ENCODE results near the gene C14orf180. TPM values are rescaled to one million over a fixed set of nuclear protein-coding genes. Genes with fewer than 3 reads are reported as not detected.

The C14orf180 gene
- total RNA-seq, 1 experiment from 2014 or later, result not detected

- CTCF ChIA-PET, result no interaction called here
- DNase-seq (ENCODE audit: low spot score), result no peak
- Mint-ChIP-seq H3K4me1 (peaks cover 10% of the 10 kb centered on the region), H3K27ac (no peak overlapping the region), H3K9me3 (no peaks in the 10 kb centered on the region), H3K36me3 (no peaks in the 10 kb centered on the region), H3K27me3 (ENCODE audit: low read depth) (peaks cover 31% of the 10 kb centered on the region), H3K4me3 (no peak overlapping the region)
- no peak for ATAC-seq
- POLR2A ChIA-PET, result no interaction called here
- TF ChIP-seq ERG (CRISPR knock-in tag; IDR thresholded peaks at IDR 0.05) (no peak), ZNF232 (CRISPR knock-in tag; IDR thresholded peaks at IDR 0.05) (no peak), MAX (CRISPR knock-in tag; IDR thresholded peaks at IDR 0.05) (no peak), PREB (CRISPR knock-in tag; IDR thresholded peaks at IDR 0.05; ENCODE audit: borderline replicate concordance) (no peak), ZSCAN18 (CRISPR knock-in tag; IDR thresholded peaks at IDR 0.05) (no peak), NFYB (CRISPR knock-in tag; conservative IDR thresholded peaks at IDR 0.05; ENCODE audit: low read depth) (no peak), RELA (CRISPR knock-in tag; IDR thresholded peaks at IDR 0.05; ENCODE audit: borderline replicate concordance) (no peak), CREM (CRISPR knock-in tag; IDR thresholded peaks at IDR 0.05) (no peak), AR (CRISPR knock-in tag; IDR thresholded peaks at IDR 0.05) (no peak), JUN (CRISPR knock-in tag; IDR thresholded peaks at IDR 0.05) (no peak), FOXK1 (CRISPR knock-in tag; IDR thresholded peaks at IDR 0.05) (no peak), TCF7 (CRISPR knock-in tag; IDR thresholded peaks at IDR 0.05; ENCODE audit: low read depth) (no peak), ZNF138 (CRISPR knock-in tag; conservative IDR thresholded peaks at IDR 0.05) (no peak), ATF2 (CRISPR knock-in tag; IDR thresholded peaks at IDR 0.05; ENCODE audit: borderline replicate concordance, low read depth) (no peak), SMAD3 (CRISPR knock-in tag; IDR thresholded peaks at IDR 0.05; ENCODE audit: borderline replicate concordance) (no peak), ZNF416 (CRISPR knock-in tag; IDR thresholded peaks at IDR 0.05) (no peak), ZNF281 (CRISPR knock-in tag; IDR thresholded peaks at IDR 0.05) (no peak)
Measured at GRCh38 chr14:104601786-104602185, 22.2 kb downstream of the C14orf180 start.
